K562 (cell line): ENCODE results near the gene CUL3. TPM values are rescaled to one million over a fixed set of nuclear protein-coding genes. Genes with fewer than 3 reads are reported as not detected.

Experiments used
- ATAC-seq: fragments of 200-7000 bp; cut with Tn5 transposase; 3 replicates; pipeline ENCODE4 v1.9.1; 2020; ENCODE audit warnings: moderate library complexity
- BruUV-seq: library from RNA; stranded (reverse); fragments of 400-500 nt; replicated peaks from 2 replicates; lab custom pipeline; 2021; lab: Mats Ljungman, UMichigan
- CTCF ChIA-PET: fragments of 300-600 bp; formaldehyde crosslinking; extraction: SDS; loops from one replicate; lab custom pipeline; 2021; ENCODE audit warnings: low intra/inter-chr PET ratio; lab: Yijun Ruan, JAX
- POLR2A ChIA-PET: fragments of 300-600, 350-650 bp; sonication (Branson Sonifier 250); formaldehyde crosslinking; extraction: SDS; loops from one replicate; lab custom pipeline; 2021; ENCODE audit warnings: antibody characterized with exemption, inconsistent platforms; lab: Yijun Ruan, JAX
- DNase-seq, 4 experiments: peaks; one replicate each; pipeline versions ENCODE4 v3.0.0 to v3.0.0-alpha.2; 2011 to 2018; ENCODE audit warnings: low spot score in 3 of 4, mixed read lengths in 3 of 4; ENCODE audit errors: extremely low read depth in 1 of 4
- FAIRE-seq: peaks from 2 replicates; lab custom pipeline; 2011; peaks lifted over from hg19 to GRCh38; lab: Jason Lieb, UNC
- H2AFZ ChIP-seq: 2 replicates; pipeline ENCODE4 v1.6.0; 2011; ENCODE audit warnings: low read depth, low read length, control low read depth, inconsistent platforms
- H3K27ac ChIP-seq: fragments of 200-600 bp; 3 replicates; pipeline ENCODE4 v1.8.0; 2011; ENCODE audit warnings: low read depth, mild to moderate bottlenecking, control low read depth, inconsistent platforms, low read length, moderate library complexity, mixed read lengths; ENCODE audit errors: extremely low read depth
- H3K27me3 ChIP-seq, 2 experiments: fragments of 300-600 bp in 1 of 2; 2 replicates in 1 of 2; 3 replicates in 1 of 2; pipeline versions ENCODE4 v1.6.0 to v1.8.0; 2011; ENCODE audit warnings: inconsistent platforms in 2 of 2, low read length in 2 of 2, mild to moderate bottlenecking in 1 of 2, mixed read lengths in 1 of 2, moderate library complexity in 1 of 2; ENCODE audit not compliant: control insufficient read depth in 2 of 2, insufficient read depth in 2 of 2
- H3K36me3 ChIP-seq: fragments of 300-600 bp; 3 replicates; pipeline ENCODE4 v1.8.0; 2011; ENCODE audit warnings: mild to moderate bottlenecking, low read length, inconsistent platforms; ENCODE audit not compliant: control insufficient read depth, insufficient read depth
- H3K4me1 ChIP-seq, 2 experiments: fragments of 200-600 bp in 1 of 2; replicated peaks in 1 of 2; 2 replicates in 1 of 2; 3 replicates in 1 of 2; pipeline versions ENCODE4 v1.5.1 to v1.8.0; 2011; ENCODE audit warnings: inconsistent platforms in 2 of 2, low read length in 2 of 2, mild to moderate bottlenecking in 1 of 2, mixed read lengths in 1 of 2, moderate library complexity in 1 of 2; ENCODE audit not compliant: control insufficient read depth in 2 of 2, insufficient read depth in 2 of 2
- H3K4me2 ChIP-seq: 2 replicates; pipeline ENCODE4 v1.6.1; 2011; ENCODE audit warnings: low read length, control low read depth, inconsistent platforms, mixed read lengths; ENCODE audit not compliant: insufficient read depth
- H3K4me3 ChIP-seq: fragments of 200-600 bp; sonication (generic), shearing (Covaris generic); 2 replicates; pipeline ENCODE4 v1.5.1; 2016; ENCODE audit warnings: control low read depth, inconsistent platforms
- H3K79me2 ChIP-seq: fragments of 200-600 bp; 3 replicates; pipeline ENCODE4 v1.8.0; 2011; ENCODE audit warnings: low read length, inconsistent platforms; ENCODE audit not compliant: control insufficient read depth, insufficient read depth
- H3K9ac ChIP-seq, 2 experiments: 2 replicates each; pipeline versions ENCODE4 v1.6.0 to v1.6.1; 2011; ENCODE audit warnings: low read depth in 2 of 2, low read length in 2 of 2, control low read depth in 1 of 2, inconsistent platforms in 1 of 2, mild to moderate bottlenecking in 1 of 2, mixed read lengths in 1 of 2; ENCODE audit not compliant: insufficient read depth in 1 of 2
- H3K9me1 ChIP-seq: one replicate; pipeline ENCODE4 v1.6.0; 2011; ENCODE audit warnings: inconsistent platforms, mild to moderate bottlenecking, low read length, moderate library complexity; ENCODE audit not compliant: control insufficient read depth, insufficient read depth
- H3K9me3 ChIP-seq: replicated peaks from 2 replicates; pipeline ENCODE4 v1.5.1; 2011; ENCODE audit warnings: low read depth, low read length, inconsistent platforms; ENCODE audit not compliant: control insufficient read depth, insufficient read depth
- H4K20me1 ChIP-seq: replicated peaks from 2 replicates; pipeline ENCODE4 v1.6.1; 2011; ENCODE audit warnings: low read length, inconsistent platforms, mixed read lengths; ENCODE audit not compliant: control insufficient read depth, insufficient read depth
- ARNT ChIP-seq, 2 experiments: fragments of 450-650 bp; IDR thresholded peaks; 2 replicates each; pipeline ENCODE4 v1.6.1; 2016; ENCODE audit warnings: mild to moderate bottlenecking in 1 of 2
- CBFA2T3 ChIP-seq: fragments of 450-650 bp; IDR thresholded peaks from 2 replicates; pipeline ENCODE4 v1.6.1; 2017
- ERF ChIP-seq: fragments of 450-650 bp; formaldehyde crosslinking; IDR thresholded peaks from 2 replicates; pipeline ENCODE4 v1.4.0; 2020; ENCODE audit warnings: mild to moderate bottlenecking, mixed read lengths
- GATAD2A ChIP-seq: fragments of 450-650 bp; IDR thresholded peaks from 2 replicates; pipeline ENCODE4 v1.6.1; 2017
- PCBP2 ChIP-seq: fragments of 200-400 bp; formaldehyde crosslinking; IDR thresholded peaks from 2 replicates; pipeline ENCODE4 v1.6.1; 2018; ENCODE audit warnings: low read length, low read depth, mild to moderate bottlenecking, moderate library complexity; ENCODE audit not compliant: poor library complexity, severe bottlenecking
- PTRF ChIP-seq: fragments of 450-650 bp; IDR thresholded peaks from 2 replicates; pipeline ENCODE4 v1.6.1; 2016; ENCODE audit warnings: mild to moderate bottlenecking, missing genetic modification characterization, missing compliant biosample characterization
- SIN3B ChIP-seq: fragments of 450-650 bp; IDR thresholded peaks from 2 replicates; pipeline ENCODE4 v1.6.1; 2017; ENCODE audit warnings: low read depth, mild to moderate bottlenecking, moderate library complexity
- ZBED1 ChIP-seq: IDR thresholded peaks from 2 replicates; pipeline ENCODE4 v1.6.1; 2014
- ZKSCAN8 ChIP-seq: fragments of 200-800 bp; sonication (Bioruptor generic); IDR thresholded peaks from 2 replicates; pipeline ENCODE4 v1.6.1; 2016; ENCODE audit warnings: missing genetic modification characterization, missing compliant biosample characterization
- ZNF431 ChIP-seq: sonication (generic); formaldehyde crosslinking; IDR thresholded peaks from 2 replicates; pipeline ENCODE4 v1.8.0; 2022; ENCODE audit warnings: mild to moderate bottlenecking, missing genetic modification reagents
- ZNF668 ChIP-seq: fragments of 250-450 bp; sonication (Bioruptor Pico); IDR thresholded peaks from 2 replicates; pipeline ENCODE4 v1.8.0; 2022; ENCODE audit warnings: mild to moderate bottlenecking, inconsistent platforms
- WGBS: fragments of 100-300 bp; shearing (Covaris generic); methylation state at CpG from one replicate; pipeline ENCODE4 v1.1.6; 2016; ENCODE audit warnings: low coverage, mixed read lengths; ENCODE audit not compliant: insufficient coverage; ENCODE audit errors: missing lambda C conversion rate; 5-methylcytosine and 5-hydroxymethylcytosine counted together
- in situ Hi-C: fragments of 300-500 bp; cut with MboI; formaldehyde crosslinking; loops from 4 replicates; pipeline ENCODE4 v1.15.0; 2018; ENCODE audit warnings: inconsistent platforms, mixed read lengths
- intact Hi-C: fragments of 100-400 bp; cut with micrococcal nuclease; formaldehyde crosslinking; loops from 2 replicates; pipeline ENCODE4 v1.14.2; 2022
- polyA plus RNA-seq, 8 experiments: library from polyadenylated mRNA; depleted of rRNA in 4 of 8; stranded (reverse) in 5 of 8; unstranded in 3 of 8; fragments of >200 nt; fragmentation: Nextera tagmentation in 2 of 8; fragmentation: Illumina TruSeq in 1 of 8; extraction: Ambion mirVana in 2 of 8; extraction: Trizol in 1 of 8; gene quantifications; 2 replicates each; pipeline versions ENCODE4 v1.2.1 to v1.2.3, GENCODE V29; 2011 to 2014; ENCODE audit warnings: inconsistent platforms in 1 of 8, missing spikeins in 1 of 8
- total RNA-seq, 7 experiments: library from RNA; depleted of rRNA in 6 of 7; stranded (reverse); fragments of >200 nt in 6 of 7; fragmentation: Illumina TruSeq in 2 of 7; extraction: Trizol in 2 of 7; gene quantifications; 2 replicates each; pipeline versions ENCODE4 v1.2.1 to v1.2.3, GENCODE V29; 2011 to 2021; ENCODE audit warnings: low replicate concordance in 1 of 7
- TF ChIP-seq, protein P1 (sequence below): fragments of 250-450 bp; sonication (Bioruptor Pico); IDR thresholded peaks from 2 replicates; pipeline ENCODE4 v1.4.0; 2020
- TF ChIP-seq, protein P2 (sequence below), 3 experiments: fragments of 200-800 bp in 1 of 3; fragments of 250-450 bp in 1 of 3; fragments of 450-650 bp in 1 of 3; sonication (Bioruptor Pico) in 1 of 3; sonication (Bioruptor generic) in 1 of 3; formaldehyde crosslinking in 1 of 3; IDR thresholded peaks; 2 replicates each; pipeline versions ENCODE4 v1.6.1 to v1.8.0; 2016 to 2022; ENCODE audit warnings: mild to moderate bottlenecking in 2 of 3, missing genetic modification characterization in 2 of 3, missing compliant biosample characterization in 1 of 3, moderate library complexity in 1 of 3
- TF ChIP-seq, protein P3 (sequence below): IDR thresholded peaks from 2 replicates; pipeline ENCODE4 v1.6.1; 2012; ENCODE audit warnings: low read depth, low read length, improper control_type of control experiment, borderline replicate concordance

Gene CUL3
- total and polyA plus RNA-seq, 9 of the 15 experiments (the other 6 are each of a cell fraction or from before 2014, with no cell fraction given) = 31.5 to 71.9 (median 56.4) TPM

- FAIRE-seq = no peak
- CTCF ChIA-PET = no interaction called here
- Histone ChIP-seq H3K9me1 (no peaks in the 10 kb centered on the region), H3K4me3 (no peak overlapping the region), H3K4me2 (peak overlapping the region; percentile 41), H2AFZ (peak overlapping the region; percentile 82), H3K4me1 (no peaks in the 10 kb centered on the region; a peak in 1 of 5 replicates), H3K36me3 (no peaks in the 10 kb centered on the region), H4K20me1 (no peaks in the 10 kb centered on the region), H3K79me2 (no peaks in the 10 kb centered on the region), H3K9ac (no peak overlapping the region), H3K27ac (no peak overlapping the region), H3K27me3 (no peaks in the 10 kb centered on the region), H3K9me3 (no peaks in the 10 kb centered on the region)
- intact Hi-C loops (no loop called here), in situ Hi-C loops (no loop called here)
- WGBS = 13% methylated on average over 4 of the region's 4 CpGs
- POLR2A ChIA-PET = no interaction called here
- no peak for DNase-seq
- ATAC-seq = peak; percentile 31; the same call in 2 of the 3 replicates
- BruUV-seq = no TSS peak
- TF ChIP-seq ZKSCAN8 (CRISPR knock-in tag) = no peak
- no peak for TF ChIP-seq SIN3B
- no peak for TF ChIP-seq ZBED1
- TF ChIP-seq ERF = no peak
- TF ChIP-seq GATAD2A = no peak
- TF ChIP-seq, protein P1, sequence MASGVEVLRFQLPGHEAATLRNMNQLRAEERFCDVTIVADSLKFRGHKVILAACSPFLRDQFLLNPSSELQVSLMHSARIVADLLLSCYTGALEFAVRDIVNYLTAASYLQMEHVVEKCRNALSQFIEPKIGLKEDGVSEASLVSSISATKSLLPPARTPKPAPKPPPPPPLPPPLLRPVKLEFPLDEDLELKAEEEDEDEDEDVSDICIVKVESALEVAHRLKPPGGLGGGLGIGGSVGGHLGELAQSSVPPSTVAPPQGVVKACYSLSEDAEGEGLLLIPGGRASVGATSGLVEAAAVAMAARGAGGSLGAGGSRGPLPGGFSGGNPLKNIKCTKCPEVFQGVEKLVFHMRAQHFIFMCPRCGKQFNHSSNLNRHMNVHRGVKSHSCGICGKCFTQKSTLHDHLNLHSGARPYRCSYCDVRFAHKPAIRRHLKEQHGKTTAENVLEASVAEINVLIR (CRISPR knock-in tag) = no peak
- TF ChIP-seq, protein P2, sequence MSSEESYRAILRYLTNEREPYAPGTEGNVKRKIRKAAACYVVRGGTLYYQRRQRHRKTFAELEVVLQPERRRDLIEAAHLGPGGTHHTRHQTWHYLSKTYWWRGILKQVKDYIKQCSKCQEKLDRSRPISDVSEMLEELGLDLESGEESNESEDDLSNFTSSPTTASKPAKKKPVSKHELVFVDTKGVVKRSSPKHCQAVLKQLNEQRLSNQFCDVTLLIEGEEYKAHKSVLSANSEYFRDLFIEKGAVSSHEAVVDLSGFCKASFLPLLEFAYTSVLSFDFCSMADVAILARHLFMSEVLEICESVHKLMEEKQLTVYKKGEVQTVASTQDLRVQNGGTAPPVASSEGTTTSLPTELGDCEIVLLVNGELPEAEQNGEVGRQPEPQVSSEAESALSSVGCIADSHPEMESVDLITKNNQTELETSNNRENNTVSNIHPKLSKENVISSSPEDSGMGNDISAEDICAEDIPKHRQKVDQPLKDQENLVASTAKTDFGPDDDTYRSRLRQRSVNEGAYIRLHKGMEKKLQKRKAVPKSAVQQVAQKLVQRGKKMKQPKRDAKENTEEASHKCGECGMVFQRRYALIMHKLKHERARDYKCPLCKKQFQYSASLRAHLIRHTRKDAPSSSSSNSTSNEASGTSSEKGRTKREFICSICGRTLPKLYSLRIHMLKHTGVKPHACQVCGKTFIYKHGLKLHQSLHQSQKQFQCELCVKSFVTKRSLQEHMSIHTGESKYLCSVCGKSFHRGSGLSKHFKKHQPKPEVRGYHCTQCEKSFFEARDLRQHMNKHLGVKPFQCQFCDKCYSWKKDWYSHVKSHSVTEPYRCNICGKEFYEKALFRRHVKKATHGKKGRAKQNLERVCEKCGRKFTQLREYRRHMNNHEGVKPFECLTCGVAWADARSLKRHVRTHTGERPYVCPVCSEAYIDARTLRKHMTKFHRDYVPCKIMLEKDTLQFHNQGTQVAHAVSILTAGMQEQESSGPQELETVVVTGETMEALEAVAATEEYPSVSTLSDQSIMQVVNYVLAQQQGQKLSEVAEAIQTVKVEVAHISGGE (CRISPR knock-in tag; IDR thresholded peaks at IDR 0.05) = no peak
- TF ChIP-seq, protein P3, sequence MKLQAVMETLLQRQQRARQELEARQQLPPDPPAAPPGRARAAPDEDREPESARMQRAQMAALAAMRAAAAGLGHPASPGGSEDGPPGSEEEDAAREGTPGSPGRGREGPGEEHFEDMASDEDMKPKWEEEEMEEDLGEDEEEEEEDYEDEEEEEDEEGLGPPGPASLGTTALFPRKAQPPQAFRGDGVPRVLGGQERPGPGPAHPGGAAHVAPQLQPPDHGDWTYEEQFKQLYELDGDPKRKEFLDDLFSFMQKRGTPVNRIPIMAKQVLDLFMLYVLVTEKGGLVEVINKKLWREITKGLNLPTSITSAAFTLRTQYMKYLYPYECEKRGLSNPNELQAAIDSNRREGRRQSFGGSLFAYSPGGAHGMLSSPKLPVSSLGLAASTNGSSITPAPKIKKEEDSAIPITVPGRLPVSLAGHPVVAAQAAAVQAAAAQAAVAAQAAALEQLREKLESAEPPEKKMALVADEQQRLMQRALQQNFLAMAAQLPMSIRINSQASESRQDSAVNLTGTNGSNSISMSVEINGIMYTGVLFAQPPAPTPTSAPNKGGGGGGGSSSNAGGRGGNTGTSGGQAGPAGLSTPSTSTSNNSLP = no peak
- no peak for TF ChIP-seq ZNF668 (CRISPR knock-in tag)
- no peak for TF ChIP-seq PTRF (tag)
- TF ChIP-seq CBFA2T3 = no peak
- no peak for TF ChIP-seq ARNT (IDR thresholded peaks at IDR 0.05)
- no peak for TF ChIP-seq ZNF431 (CRISPR knock-in tag)
- TF ChIP-seq PCBP2 = no peak
These were observed 150.5 kb downstream of the CUL3 start for GRCh38 chr2:224434618-224435017.
